ENCODE measurements around the gene TMEM181.

- no peak for TF ChIP-seq CTCF (IDR thresholded peaks at IDR 0.05)
- no peak for TF ChIP-seq POLR2A (IDR thresholded peaks at IDR 0.05; ENCODE audit: low read length)
- TF ChIP-seq RAD21 (conservative IDR thresholded peaks at IDR 0.05 in 1 of 2, IDR thresholded peaks at IDR 0.05 in 1 of 2), result no peak
Measured at GRCh38 chr6:158668707-158669103, 108.8 kb downstream of the TMEM181 start.
